NCI-H2171 (cell line): ENCODE data around the gene RNF8.
"Not testable (repeated sequence)": the region's sequence is repeated elsewhere in the genome, so short reads cannot be mapped to it uniquely, and the experiment has no call there.

Experiments used
- DNase-seq: peaks from one replicate; lab custom pipeline; 2025; lab: John Stamatoyannopoulos, UW

Gene RNF8

GRCh38 chr6:37353761-37354525 is at the start of gene RNF8:
RNF8 (plus strand) TSS chr6:37353983; CDS start chr6:37354165, 182 bp downstream.
- DNase-seq = peak; percentile 86

DNA sequence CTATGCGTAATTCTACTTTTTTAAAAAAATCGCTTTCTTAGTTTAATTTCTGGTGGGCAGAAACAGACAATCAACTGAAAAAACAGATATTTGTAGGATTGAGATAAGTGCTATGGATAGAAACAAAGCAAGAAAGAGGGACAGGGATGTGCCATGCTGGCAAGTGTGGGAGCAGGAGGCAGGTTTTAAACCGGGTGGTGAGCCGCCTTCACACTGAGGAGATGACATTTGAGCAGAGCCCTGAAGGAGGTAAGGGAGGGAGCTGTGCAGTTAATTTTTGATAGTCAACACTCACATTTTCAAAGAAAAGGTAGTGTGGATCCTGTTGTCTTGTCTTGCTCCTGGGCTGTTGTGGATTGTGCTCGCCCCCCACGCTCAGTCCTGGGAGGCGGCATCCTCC is 49.0 kb upstream of the RNF8 start:
- no peak for DNase-seq

- DNase-seq = no peak
These were observed 47.9 kb upstream of the RNF8 start for GRCh38 chr6:37305841-37306425.

GRCh38 chr6:37306624-37307222 is 47.1 kb upstream of the RNF8 start:
- DNase-seq = peak; percentile 2

DNA sequence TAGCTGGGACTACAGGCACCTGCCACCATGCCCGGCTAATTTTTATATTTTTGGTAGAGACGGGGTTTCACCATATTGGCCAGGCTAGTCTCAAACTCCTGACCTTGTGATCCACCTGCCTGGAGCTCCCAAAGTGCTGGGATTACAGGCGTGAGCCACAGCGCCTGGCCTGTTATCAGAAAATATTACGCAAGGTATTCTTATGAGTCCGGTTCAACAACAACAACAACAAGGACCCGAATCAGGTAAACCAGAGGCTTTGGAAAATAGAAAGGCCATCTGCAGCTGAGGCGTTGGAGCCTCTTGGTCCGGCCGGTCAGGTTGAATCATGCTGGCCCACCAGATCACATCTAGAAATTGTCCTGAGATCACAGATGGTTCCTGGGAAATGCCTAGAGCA is 46.3 kb upstream of the RNF8 start:
- not testable (repeated sequence) for DNase-seq

GRCh38 chr6:37308069-37308815 is 45.5 kb upstream of the RNF8 start:
- peak; percentile 89 for DNase-seq

DNA sequence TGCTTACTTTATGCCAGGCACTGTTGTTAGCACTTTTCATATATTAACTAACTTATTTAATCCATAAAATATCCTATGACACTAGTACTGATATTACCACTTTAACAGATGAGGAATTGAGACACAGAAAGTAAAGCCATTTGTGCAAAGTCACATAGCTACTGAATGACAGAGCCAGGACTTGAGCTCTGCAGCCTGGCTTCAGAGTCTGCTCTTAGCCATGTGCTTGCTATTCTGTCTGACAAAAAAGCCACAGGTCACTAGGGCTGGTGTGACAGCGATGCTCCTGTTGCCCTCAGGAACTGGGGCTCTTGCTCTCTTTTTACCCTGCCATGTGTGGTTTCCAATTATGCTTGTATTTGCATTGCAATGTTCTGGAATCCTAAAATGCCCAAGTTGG is 44.7 kb upstream of the RNF8 start:
- DNase-seq = no peak

DNA sequence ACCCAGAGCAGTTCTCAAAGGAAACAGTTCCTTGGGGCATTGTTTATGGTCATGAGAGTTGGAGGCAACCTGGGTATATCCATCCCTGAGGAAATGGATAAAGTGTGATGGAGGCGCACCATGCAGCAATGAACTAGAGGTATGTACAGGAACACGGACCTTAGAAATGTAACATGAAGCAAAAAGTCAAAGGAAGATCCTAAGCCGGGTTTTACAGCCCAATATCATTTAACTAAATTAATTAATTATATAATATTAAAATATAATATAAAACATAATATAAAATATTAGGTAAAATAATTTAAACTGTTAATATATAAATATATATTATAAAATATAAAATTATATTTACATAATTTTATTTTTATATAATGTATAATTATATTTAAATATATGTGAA is 44.1 kb upstream of the RNF8 start:
- no peak for DNase-seq

GRCh38 chr6:37310966-37311365 is 42.8 kb upstream of the RNF8 start:
- no peak for DNase-seq

DNA sequence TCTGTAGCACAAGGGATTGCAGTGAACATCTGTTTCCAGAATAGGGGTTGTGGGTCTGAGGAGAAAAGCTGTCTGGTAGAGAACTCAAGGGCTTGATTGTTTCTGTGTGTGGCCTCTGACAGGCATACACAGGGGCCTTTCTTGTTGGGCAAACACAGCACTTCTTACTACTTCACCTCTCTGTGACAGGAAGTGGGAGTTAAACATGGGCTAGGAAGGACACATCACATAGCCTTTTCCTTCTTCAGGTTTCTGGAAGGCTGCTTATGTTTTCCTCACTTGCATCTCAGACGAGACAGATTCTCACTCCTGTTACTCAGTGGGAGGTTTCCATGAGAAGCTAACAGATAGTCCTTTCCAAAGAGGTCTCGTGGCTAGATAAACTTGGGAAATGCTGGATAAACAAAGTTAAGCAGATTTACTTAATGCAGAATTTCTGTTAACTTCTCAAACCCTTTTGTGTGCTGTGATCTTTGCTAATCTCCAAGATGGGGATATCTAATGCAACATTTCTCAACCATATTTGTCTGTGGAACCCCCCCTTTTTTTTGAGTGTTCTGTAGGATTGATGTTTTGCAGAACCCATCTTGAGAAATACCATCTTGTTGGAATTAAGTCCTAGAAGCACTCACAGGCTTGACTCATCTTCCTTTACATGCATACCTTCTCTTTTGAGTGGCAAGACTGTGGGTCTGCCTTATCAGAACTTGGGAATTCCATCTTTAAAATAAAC is 41.9 kb upstream of the RNF8 start:
- DNase-seq = no peak

DNA sequence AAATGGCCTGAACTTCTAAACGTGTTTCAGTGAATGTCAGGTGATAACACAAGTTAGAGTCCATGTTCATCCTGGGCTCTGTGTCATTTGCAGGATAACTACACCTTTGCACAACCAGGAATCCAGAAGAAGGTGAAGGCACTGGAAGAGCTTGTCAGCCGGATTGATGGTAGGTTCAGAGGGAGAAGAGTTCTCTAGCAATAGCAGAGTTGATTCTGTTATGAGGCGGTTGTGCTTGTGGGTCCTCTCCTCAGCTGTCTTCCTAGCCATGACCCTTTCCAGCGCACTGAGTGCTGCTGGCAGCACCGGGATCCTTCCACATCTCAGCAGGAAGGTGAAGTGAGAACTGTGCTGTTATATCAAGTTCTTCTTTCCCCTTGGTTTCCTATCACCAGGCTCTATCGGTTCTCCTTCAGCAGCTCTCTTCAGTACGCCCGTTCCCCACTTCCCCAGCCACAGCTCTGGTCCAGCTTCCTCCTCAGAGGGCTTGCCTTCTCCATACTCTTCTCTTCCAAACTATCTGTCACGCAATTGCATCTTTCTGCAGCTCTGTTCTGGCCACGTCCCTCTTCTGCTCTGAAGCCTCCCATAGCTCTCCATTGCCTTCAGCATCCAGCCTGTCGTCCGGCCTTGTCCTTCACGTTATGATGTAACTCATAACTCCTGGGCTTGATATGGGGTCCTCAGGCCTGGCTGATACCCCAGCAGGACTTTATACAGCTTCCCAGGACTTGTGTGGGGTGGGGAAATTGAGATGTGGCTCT is 39.9 kb upstream of the RNF8 start:
- no peak for DNase-seq

- DNase-seq = peak; percentile 40
These were observed 39.2 kb upstream of the RNF8 start for GRCh38 chr6:37314487-37315156.

GRCh38 chr6:37315157-37315515 is 38.6 kb upstream of the RNF8 start:
- no peak for DNase-seq

- DNase-seq = peak; percentile 72
These were observed 37.7 kb upstream of the RNF8 start for GRCh38 chr6:37316071-37316470.

GRCh38 chr6:37317312-37318038 is 36.3 kb upstream of the RNF8 start:
- no peak for DNase-seq

DNA sequence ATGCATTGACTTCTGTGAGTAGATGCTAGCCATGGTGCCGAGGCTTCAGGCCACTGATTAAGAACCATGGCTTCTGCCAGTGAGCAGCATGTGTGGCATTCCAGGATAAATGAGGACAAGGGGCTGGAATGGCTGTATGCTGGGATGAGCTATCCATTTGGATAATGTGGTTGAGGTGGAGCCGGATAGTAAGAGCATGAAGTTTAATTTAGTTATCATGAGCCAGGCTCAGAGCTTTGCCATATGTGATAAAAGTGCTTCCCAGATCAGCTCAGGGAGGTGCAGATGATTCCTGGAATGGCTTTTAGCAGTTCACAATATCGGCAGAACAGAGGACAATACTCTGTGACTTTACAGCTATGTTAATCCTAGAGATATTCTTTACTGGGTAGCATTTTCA is 34.6 kb upstream of the RNF8 start:
- no peak for DNase-seq

DNA sequence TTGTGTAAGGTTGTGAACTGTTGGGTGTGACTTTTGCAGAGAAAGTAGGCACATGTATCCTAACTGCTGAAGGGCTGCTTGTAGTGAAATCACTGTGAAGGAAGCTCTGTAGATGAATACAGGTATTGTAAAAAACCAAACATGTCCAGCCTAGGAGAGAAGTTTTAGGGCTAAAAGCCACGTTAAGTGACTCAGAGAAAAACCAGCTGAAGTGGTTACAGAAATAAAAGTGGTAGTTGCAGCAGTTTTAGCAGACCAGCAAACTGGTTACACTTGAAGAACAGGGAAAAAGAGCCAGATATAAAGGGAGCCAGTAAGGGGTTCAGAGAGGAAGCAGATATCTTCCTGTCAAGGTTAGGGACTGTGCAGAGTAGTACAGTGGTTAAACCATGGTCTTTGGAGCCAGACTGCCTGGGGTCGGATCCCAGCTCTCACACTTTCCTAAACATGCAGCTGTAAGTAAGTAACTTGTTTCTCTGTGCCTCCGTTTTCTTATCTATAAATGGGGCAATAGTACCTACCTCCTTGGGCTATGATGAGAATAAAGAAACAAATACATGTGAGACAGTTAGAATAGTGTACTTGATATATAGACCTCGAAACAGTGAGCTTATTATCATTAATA is 33.8 kb upstream of the RNF8 start:
- no peak for DNase-seq

- no peak for DNase-seq
These were observed 33.1 kb upstream of the RNF8 start for GRCh38 chr6:37320646-37321045.

DNA sequence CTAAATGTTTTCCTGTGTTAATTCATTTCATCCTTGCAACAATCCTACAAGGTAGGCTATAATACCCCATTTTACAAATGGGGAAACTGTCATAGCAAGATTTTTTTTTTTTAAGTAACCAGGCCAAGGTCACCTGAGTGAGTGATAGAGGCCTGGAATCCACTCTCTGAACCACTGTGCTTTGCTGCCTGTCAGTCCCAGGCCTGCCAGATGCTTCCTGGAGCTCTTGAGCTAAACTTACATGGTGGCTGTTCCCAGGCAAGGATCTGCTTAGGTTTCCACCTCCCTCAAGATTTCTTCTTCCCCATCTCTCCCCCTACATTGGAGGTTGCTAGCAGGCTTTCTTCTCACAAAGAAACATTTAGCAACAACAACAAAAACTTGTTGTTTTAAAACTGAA is 32.7 kb upstream of the RNF8 start:
- peak; percentile 10 for DNase-seq
